Germinal center (tissue), 1 donor: ENCODE measurements around the gene APOA4.
A peak's percentile ranks its signal among the peaks of the same experiment; 100 is the strongest.
"Not testable (repeated sequence)": the region's sequence is repeated elsewhere in the genome, so short reads cannot be mapped to it uniquely, and the experiment has no call there.

Experiments
- DNase-seq: peaks from one replicate; pipeline ENCODE4 v3.0.0; 2012; ENCODE audit warnings: mixed read lengths, low spot score

Gene APOA4

GRCh38 chr11:116801662-116802061 lies 21.4 kb downstream of the APOA4 start:
- DNase-seq: not testable (repeated sequence)

- no peak for DNase-seq
Observed at GRCh38 chr11:116800610-116801009, 22.5 kb downstream of the APOA4 start.

- no peak for DNase-seq
Observed at GRCh38 chr11:116798368-116798767, 24.7 kb downstream of the APOA4 start.

- DNase-seq: no peak
Observed at GRCh38 chr11:116797816-116798215, 25.3 kb downstream of the APOA4 start.

GRCh38 chr11:116796548-116796947 lies 26.6 kb downstream of the APOA4 start:
- no peak for DNase-seq

GRCh38 chr11:116794851-116795250 lies 28.3 kb downstream of the APOA4 start:
- DNase-seq: no peak

- no peak for DNase-seq
Observed at GRCh38 chr11:116793772-116794097, 29.4 kb downstream of the APOA4 start.

GRCh38 chr11:116792869-116793771 lies 30.0 kb downstream of the APOA4 start:
- no peak for DNase-seq

- no peak for DNase-seq
Observed at GRCh38 chr11:116792144-116792868, 30.8 kb downstream of the APOA4 start.

- no peak for DNase-seq
Observed at GRCh38 chr11:116791813-116792143, 31.3 kb downstream of the APOA4 start, which contains the start of gene APOA5. TSS of gene APOA5 (minus strand) at chr11:116791879. CDS start at chr11:116791860, 19 bp downstream.

- DNase-seq: peak; percentile 88
Observed at GRCh38 chr11:116791002-116791812, 31.9 kb downstream of the APOA4 start.

- DNase-seq: no peak
Observed at GRCh38 chr11:116790167-116791001, 32.7 kb downstream of the APOA4 start.

GRCh38 chr11:116788975-116789374 lies 34.1 kb downstream of the APOA4 start:
- DNase-seq: no peak

GRCh38 chr11:116788534-116788933 lies 34.6 kb downstream of the APOA4 start:
- DNase-seq: no peak

GRCh38 chr11:116787786-116788486 lies 35.2 kb downstream of the APOA4 start, which contains the start of gene ZPR1:
TSS of gene ZPR1 (minus strand) at chr11:116788023. CDS start at chr11:116787990, 33 bp downstream.
- DNase-seq: peak; percentile 88

GRCh38 chr11:116787436-116787785 lies 35.7 kb downstream of the APOA4 start:
- DNase-seq: no peak

GRCh38 chr11:116786966-116787365 lies 36.1 kb downstream of the APOA4 start:
- no peak for DNase-seq

- no peak for DNase-seq
Observed at GRCh38 chr11:116786326-116786725, 36.8 kb downstream of the APOA4 start.

GRCh38 chr11:116782728-116783127 lies 40.4 kb downstream of the APOA4 start:
- DNase-seq: no peak

- no peak for DNase-seq
Observed at GRCh38 chr11:116778556-116778955, 44.5 kb downstream of the APOA4 start.

GRCh38 chr11:116777056-116777455 lies 46.0 kb downstream of the APOA4 start:
- no peak for DNase-seq
